GM18951 (cell line): ENCODE data around the gene ZBTB5.
A peak's percentile ranks its signal among the peaks of the same experiment; 100 is the strongest.

Experiments used
- POLR2A ChIP-seq: IDR thresholded peaks from 4 replicates; pipeline ENCODE4 v1.6.1; 2011; ENCODE audit warnings: mild to moderate bottlenecking; ENCODE audit not compliant: insufficient read length, insufficient read depth; ENCODE audit errors: extremely low read depth
- in situ Hi-C: fragments of 300-500 bp; cut with MboI; formaldehyde crosslinking; loops from one replicate; pipeline ENCODE4 v1.12.0; 2022; ENCODE audit warnings: low sequenced_read_pairs, mixed read lengths, inconsistent platforms; ENCODE audit not compliant: unreplicated experiment

Gene ZBTB5

DNA sequence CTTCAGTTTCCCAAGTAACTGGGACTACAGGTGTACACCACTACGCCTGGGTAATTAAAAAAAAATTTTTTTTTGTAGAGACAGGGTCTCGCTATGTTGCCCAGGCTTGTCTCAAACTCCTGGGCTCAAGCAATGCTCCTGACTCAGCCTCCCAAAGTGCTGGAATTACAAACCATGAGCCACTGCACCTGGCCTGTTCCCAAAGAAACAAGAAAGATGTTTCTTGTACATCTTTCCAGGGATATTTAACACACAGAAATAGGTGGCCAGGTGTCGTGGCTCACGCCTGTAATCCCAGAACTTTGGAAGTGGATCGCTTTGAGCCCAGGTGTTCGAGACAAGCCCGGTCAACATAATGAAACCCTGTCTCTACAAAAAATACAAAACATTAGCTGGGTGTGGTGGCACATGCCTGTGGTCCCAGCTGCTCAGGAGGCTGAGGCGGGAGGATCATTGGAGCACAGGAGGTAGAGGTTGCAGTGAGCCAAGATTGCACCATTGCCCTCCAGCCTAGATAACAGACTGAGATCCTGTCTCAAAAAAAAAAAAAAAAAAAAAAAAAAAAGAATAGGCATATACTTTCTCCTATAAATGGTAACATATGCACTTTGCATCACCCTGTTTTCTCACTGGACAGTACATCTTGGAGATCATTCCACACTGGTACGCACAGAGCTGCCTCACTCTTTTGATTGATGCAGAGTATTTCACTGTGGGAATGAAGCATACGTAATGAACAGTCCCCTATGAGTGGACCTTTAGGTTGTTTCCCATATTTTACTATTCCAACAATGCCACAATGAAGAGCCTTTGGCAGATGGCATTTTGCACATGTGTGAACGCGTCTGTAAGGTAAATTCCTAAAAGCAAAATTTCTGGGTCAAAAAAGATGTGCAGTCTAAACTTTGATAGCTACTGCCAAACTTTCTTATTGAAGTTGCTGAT is 44.7 kb downstream of the ZBTB5 start:
- no peak for TF ChIP-seq POLR2A
- in situ Hi-C loops = no loop called here

DNA sequence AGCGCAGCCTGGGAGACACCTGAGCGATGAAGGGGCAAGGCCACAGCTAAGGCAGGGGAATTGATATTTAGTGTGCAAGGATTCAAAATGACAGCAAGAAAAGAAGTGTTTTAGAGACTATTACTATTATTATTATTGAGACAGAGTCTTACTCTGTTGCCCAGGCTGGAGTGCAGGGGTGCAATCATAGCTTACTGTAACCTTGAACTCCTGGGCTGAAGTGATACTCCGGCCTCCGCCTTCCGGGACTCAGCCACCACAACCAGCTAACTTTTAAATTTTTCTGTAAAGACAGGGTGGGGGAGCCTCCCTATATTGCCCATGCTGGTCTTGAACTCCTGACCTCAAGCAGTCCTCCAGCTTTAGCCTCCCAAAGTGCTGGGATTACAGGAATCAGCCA is 46.0 kb downstream of the ZBTB5 start:
- in situ Hi-C loops = no loop called here
- TF ChIP-seq POLR2A = no peak

DNA sequence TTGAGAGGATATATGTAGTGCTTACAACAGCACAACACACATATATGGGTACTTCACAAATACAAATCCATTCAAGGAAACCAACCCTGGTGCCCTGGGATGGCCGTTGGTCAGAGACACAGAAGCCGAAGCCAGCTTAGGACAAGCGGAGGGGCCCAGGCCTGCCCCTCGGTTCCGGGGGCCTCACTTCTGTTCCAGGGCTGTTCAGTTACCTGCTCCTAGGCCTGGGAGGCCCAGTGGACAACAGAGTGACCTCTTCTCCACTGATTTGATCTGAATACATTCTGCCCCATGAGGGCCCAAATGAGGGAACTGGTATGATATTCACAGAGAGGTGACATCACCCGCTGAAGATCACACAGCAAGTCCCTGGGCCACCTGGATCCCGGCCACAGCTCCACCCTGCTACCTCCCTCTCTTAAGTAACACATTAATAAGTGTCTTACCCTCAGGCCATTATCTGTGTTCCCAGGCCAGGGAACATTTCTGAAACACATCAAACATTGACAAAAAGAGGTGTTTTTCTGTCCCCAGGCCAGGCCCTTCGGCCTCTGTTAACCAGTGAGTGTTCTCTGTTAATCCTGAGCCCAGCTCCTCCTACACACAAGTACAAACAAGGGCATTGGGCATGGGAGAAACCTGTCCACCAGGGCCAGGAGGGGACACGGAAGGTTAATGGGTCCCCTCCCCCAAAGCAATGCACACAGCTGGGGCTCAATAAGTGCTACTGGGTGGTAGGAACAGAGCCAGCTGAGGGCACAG is 47.2 kb downstream of the ZBTB5 start:
- no peak for TF ChIP-seq POLR2A
- in situ Hi-C loops = no loop called here

DNA sequence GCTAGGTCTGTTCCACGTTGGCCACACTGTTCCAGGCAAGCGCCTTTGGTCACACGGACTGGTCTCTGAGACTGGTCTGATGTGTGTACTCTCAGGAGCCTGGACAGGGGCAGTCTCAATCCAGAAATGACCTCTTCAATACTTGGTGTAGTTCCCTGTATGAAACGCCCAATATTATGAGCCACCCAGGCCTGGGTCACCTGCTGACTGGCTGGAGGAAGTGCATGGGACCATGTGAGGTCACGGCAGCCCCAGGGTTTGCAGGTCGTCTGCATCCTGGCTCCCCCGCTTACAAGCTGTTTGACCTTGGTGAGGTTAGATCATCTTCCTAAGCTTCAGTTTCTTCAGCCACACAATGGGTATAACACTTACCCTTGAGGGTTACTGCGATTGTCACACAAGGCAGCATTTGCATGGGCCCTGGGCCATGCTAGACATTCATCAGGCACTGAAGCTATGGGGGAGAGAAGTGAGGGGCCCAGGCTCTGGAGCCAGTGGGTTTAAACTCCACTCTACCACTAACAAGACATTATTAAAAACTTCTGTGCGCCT is 47.9 kb downstream of the ZBTB5 start:
- no peak for TF ChIP-seq POLR2A
- in situ Hi-C loops = no loop called here

DNA sequence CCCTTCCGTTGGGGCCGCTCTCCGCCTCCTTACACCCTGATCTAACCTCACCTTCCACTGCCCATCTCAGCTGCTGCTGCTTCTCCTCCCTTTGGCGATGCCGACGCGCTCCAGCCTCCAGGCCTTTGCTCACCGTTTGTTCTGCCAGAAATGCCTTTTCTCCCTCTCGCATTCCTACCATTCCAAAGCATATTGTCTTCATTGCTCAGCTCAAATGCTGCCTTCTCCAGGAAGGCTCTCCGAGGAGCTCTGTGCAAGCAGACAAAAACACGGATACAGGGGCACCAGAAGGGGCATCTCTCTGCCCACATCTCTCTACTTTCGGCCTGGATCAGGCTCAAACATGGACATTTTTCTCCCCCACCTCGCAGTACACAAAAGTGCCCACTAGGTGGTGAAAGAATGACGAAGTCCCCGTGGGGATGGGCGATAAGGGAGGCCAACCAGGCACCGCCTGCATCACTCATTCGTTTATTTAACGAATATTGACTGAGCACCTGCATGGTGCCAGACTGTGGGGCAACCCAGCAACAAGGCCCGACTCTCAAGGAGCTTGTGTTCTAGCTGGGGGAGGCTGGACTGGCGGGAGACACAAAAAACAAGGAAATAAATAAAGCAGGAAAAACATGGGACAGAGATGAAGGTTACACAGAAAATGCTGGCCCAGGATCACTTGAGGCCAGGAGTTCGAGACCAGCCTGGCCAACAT is 50.1 kb downstream of the ZBTB5 start:
- no peak for TF ChIP-seq POLR2A
- in situ Hi-C loops = no loop called here

DNA sequence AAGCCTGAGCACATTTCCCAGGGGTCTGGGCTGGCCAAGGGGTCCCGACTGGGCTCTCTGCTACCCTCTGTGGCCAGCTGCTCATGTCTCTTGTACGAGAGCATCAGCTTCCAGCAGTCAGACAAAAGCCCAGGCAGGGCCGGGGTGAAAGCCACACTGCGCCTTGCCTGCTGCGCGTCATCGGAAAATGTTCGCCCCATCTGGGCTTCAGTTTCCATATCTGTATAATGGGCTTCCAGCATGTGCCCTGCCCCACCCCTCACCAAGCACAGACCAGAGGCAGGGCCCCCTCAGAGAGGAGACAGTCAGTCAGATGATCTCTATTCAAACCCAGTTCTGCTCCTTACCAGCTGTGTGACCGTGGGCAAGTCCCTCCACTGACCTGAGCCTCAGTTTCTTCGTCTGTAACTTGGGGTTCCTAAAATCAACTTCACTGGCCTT is 50.7 kb downstream of the ZBTB5 start:
- TF ChIP-seq POLR2A = no peak
- in situ Hi-C loops = no loop called here

DNA sequence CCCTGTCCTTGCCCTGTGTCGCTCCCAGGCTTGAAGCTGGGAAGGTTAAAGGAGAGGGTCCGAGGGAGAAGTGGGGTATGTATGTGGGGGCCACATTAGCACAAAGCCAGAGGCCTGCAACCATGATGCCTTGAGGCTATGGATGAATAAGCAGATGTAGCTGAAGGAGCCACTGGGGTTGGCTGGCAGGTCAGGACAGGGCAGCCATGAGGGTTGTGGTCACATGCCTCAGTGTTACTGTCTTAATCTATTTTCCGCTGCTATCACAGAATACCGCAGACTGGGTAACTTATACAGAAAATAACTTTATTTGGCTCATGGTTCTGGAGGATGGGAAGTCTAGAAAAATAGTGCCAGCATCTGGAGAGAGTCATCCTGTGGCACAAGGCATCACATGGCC is 51.9 kb downstream of the ZBTB5 start:
- in situ Hi-C loops = no loop called here
- no peak for TF ChIP-seq POLR2A

DNA sequence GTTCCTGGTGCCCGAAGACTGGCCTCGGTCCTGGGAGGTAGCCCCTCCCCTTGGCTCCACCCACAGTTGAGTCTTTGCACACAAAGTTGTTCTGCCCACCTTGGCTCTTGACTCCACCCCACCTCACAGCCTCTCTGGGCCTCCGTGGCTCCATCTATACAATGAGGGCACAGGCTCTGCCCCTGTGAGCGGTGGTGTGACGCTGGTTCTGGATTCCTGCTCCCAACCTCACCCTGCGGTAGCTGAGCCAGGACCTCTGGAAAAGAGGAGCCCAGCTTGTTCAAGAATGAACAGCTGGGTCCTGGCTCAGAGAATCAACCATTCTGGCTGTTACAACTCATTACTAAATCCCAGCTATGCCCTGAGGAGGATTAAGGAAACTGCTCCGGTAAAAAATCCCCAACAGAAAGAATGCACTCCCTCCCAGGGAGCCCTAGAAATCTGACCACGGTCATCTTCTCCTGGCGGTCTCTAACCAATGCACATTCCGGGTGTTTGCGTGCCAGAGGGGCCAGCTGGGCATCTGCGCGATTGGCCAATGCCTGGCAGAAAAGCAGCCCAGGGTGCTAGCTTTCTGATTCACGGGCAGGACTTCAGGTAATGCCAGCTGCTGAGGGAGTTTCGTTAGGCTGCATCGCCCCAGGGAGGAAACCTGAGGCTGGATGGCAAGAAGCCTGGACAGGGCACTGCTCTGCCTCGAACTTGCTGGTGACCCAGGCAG is 52.7 kb downstream of the ZBTB5 start:
- TF ChIP-seq POLR2A = no peak
- in situ Hi-C loops = no loop called here

DNA sequence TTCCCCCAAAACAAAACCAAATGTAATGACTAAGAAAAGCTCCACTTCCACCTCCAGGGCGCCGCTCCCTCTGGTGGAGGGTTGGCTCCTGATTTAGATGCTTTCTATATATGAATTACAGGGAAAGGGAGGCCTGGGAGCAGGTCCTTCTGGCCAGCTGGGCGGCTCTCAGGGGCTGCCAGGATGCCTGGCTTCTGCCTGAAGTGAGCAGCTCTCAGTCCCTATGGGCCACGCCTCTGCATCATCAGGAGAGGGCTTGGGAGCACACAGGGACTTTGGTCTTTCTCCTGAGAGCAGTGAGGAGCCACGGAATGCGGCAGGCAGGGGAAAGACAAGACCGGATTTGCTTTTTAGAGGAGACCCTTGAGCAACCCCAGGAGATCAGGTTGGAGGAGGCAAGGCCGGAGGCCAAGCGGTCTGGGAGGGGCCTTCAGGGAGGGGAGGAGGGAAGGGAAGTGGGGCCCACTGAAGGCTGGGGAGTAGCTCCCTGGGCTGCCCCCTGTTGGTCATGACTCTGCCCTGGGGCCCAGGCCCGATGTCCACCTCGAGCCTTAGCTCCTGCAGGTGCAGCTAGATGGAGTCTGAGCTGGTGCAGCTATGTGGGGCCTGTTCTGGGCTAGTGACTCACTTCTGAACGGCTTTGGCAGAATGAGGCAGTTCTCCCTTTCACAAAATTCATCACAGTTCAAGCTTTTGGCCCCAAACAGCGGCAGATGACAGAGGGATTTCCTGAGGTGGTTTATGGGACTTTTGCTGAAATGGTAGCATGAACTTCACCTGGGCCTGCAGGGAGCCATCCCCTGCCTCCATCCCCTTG is 54.1 kb downstream of the ZBTB5 start:
- in situ Hi-C loops = no loop called here
- peak; percentile 27 for TF ChIP-seq POLR2A

DNA sequence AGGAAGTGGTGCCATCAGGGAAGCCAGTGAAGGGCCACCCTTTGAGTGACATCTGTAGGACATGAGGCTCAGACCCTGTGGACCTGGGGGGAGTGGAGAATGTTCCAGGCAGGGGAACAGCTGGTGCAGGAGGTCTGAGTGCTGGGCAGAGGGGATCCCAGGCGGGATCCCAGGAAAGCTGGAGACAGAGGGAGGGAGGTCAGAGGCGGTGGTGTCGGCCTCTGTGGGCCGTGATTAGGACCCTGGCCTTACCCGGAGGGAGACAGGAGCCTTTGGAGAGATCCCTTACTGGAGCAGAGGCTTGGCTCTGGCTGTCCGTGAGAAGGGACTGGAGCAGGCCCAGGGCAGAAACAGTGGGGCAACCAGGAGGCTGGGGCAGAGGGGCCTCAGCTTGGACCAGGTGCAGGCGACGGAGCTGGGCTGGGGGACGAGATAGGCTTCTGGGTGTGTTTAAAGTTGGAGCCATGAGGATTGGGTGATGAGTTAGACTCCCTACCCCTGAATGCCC is 54.8 kb downstream of the ZBTB5 start:
- TF ChIP-seq POLR2A = no peak
- in situ Hi-C loops = no loop called here

DNA sequence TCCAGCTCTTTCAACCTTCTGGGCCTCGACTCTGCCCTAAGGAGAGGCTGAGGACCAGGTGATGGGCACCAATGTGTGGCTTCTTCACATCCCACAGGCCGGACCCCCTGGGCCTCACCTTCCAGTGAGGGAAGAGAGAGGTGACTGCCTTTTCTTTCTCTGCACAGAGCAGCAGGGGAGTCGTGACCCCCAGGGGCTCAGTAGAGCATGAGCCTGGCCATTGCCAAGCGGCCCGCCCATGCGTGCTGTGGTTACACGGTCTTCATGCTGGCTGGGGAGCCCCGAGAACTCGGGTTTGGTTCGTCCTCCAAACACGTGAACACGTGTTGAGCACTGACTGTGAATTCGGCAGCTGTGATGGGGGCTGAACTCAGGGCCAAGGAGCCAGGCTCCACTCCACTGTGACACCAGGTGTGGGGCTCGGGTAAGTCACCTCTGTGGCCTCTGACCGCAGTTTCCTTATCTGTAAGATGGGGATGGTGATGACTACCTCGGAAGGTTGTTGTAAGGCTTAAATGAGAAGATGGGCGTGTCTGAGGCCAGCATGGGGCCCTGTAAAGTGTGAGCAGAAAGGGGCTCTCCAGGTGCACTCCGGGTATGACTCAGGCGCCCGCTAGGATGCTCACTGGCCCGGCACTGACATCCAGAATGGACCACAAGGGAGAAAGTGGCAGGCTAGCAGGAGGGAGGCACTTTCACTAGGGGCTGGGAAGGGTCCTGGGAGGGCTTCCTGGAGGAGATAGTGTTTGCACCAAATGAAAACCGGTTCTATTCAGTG is 56.1 kb downstream of the ZBTB5 start:
- in situ Hi-C loops = no loop called here
- TF ChIP-seq POLR2A = peak; percentile 49
